ENCODE measurements around the gene HLTF.

DNA sequence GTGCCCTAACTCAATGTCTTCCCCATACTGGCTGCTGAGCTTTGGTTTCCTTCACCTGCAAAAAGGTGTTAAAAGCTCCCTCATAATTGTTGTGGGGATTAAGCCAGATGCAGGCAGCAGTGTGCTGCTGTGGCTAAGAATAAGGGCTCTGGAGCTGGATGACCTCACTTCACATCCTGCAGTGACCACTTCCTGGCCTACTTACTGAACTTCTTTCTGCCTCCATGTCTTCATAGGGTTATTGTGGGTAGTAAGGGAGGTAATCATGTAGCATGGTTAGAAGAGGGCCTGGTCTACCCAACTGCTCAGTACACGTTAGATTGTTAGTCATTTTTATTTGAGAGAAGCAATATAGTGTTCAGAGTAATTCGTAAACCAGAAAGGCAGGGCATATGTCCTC lies 76.6 kb downstream of the HLTF start:
- TF ChIP-seq, protein P1, sequence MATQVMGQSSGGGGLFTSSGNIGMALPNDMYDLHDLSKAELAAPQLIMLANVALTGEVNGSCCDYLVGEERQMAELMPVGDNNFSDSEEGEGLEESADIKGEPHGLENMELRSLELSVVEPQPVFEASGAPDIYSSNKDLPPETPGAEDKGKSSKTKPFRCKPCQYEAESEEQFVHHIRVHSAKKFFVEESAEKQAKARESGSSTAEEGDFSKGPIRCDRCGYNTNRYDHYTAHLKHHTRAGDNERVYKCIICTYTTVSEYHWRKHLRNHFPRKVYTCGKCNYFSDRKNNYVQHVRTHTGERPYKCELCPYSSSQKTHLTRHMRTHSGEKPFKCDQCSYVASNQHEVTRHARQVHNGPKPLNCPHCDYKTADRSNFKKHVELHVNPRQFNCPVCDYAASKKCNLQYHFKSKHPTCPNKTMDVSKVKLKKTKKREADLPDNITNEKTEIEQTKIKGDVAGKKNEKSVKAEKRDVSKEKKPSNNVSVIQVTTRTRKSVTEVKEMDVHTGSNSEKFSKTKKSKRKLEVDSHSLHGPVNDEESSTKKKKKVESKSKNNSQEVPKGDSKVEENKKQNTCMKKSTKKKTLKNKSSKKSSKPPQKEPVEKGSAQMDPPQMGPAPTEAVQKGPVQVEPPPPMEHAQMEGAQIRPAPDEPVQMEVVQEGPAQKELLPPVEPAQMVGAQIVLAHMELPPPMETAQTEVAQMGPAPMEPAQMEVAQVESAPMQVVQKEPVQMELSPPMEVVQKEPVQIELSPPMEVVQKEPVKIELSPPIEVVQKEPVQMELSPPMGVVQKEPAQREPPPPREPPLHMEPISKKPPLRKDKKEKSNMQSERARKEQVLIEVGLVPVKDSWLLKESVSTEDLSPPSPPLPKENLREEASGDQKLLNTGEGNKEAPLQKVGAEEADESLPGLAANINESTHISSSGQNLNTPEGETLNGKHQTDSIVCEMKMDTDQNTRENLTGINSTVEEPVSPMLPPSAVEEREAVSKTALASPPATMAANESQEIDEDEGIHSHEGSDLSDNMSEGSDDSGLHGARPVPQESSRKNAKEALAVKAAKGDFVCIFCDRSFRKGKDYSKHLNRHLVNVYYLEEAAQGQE (IDR thresholded peaks at IDR 0.05; ENCODE audit: borderline replicate concordance in 1 of 2, low read depth in 1 of 2, low read length in 2 of 2): no peak
- TF ChIP-seq POLR2A (IDR thresholded peaks at IDR 0.05; ENCODE audit: insufficient read depth in 1 of 2, low read depth in 2 of 2, low read length in 2 of 2) (no peak), ZNF713 (CRISPR knock-in tag; IDR thresholded peaks at IDR 0.05) (no peak)
